ENCODE measurements around the gene RNF144B. TPM values are rescaled to one million over a fixed set of nuclear protein-coding genes. Genes with fewer than 3 reads are reported as not detected.

The RNF144B gene
- total and polyA plus RNA-seq, 10 of the 15 experiments (the other 5 are each of a cell fraction or from before 2014, with no cell fraction given) = 0.03 to 0.18 (median 0.14) TPM

GRCh38 chr6:18454446-18454845 is 67.3 kb downstream of the RNF144B start:
- no peak overlapping the region for H3K9ac ChIP-seq (ENCODE audit: control insufficient read depth, insufficient read depth, low read length)
- CTCF ChIA-PET = interaction anchor here (0.9 to 1.2 kb wide), 2 partner anchors 15 to 126 kb away, joined by 3 read pairs; no protein-coding TSS in a partner anchor
- in situ Hi-C loops (cut with MboI) (no loop called here), intact Hi-C loops (cut with micrococcal nuclease; ENCODE audit: unreplicated experiment) (no loop called here)
- H3K4me2 ChIP-seq (ENCODE audit: control insufficient read depth, insufficient read depth) = no peak overlapping the region
- no peaks in the 10 kb centered on the region for H3K4me1 ChIP-seq (ENCODE audit: control insufficient read depth, insufficient read depth, low read length)
- FAIRE-seq (no peak), DNase-seq (ENCODE audit: low read depth, low spot score) (no peak), ATAC-seq (no peak)
- no peaks in the 10 kb centered on the region for H3K9me3 ChIP-seq (replicated peaks; ENCODE audit: control insufficient read depth, insufficient read depth, low read length)
- TF ChIP-seq MTA3 (IDR thresholded peaks at IDR 0.05; ENCODE audit: borderline replicate concordance, low read length) (no peak), TCF7 (IDR thresholded peaks at IDR 0.05; ENCODE audit: borderline replicate concordance) (no peak), EGR1 (IDR thresholded peaks at IDR 0.05; ENCODE audit: borderline replicate concordance in 1 of 2, low read depth in 2 of 2, low read length in 2 of 2) (no peak), SKIL (IDR thresholded peaks at IDR 0.05; ENCODE audit: low read depth, poor library complexity, severe bottlenecking) (no peak), ZBTB40 (IDR thresholded peaks at IDR 0.05; ENCODE audit: borderline replicate concordance) (no peak), CTCF (IDR thresholded peaks at IDR 0.05 in 2 of 3, conservative IDR thresholded peaks at IDR 0.05 in 1 of 3; ENCODE audit: control insufficient read depth in 2 of 3, extremely low read depth in 1 of 3, insufficient read depth in 1 of 3, low read depth in 3 of 3, low read length in 3 of 3) (no peak), YBX1 (IDR thresholded peaks at IDR 0.05) (no peak), WRNIP1 (IDR thresholded peaks at IDR 0.05; ENCODE audit: borderline replicate concordance, low read depth, low read length) (no peak)
- no peak overlapping the region for H2AFZ ChIP-seq (ENCODE audit: control insufficient read depth, low read depth, low read length)
- no peaks in the 10 kb centered on the region for H3K36me3 ChIP-seq (ENCODE audit: control insufficient read depth in 2 of 2, insufficient read depth in 2 of 2, low read length in 1 of 2)
- WGBS (ENCODE audit: insufficient coverage, insufficient replicate concordance, low lambda C conversion rate, missing lambda C conversion rate) = 39% methylated on average over 4 of the region's 4 CpGs
- H4K20me1 ChIP-seq (ENCODE audit: control insufficient read depth, insufficient read depth) = no peaks in the 10 kb centered on the region
- no peaks in the 10 kb centered on the region; a peak in 2 of 4 replicates for H3K27me3 ChIP-seq (replicated peaks in 1 of 2; ENCODE audit: control insufficient read depth in 2 of 2, insufficient read depth in 2 of 2, low read length in 1 of 2)
- no peak overlapping the region for H3K27ac ChIP-seq (ENCODE audit: control insufficient read depth, insufficient read depth)
- no peaks in the 10 kb centered on the region for H3K79me2 ChIP-seq (ENCODE audit: control insufficient read depth, insufficient read depth, low read length)
- POLR2A ChIA-PET = no interaction called here
- SMC1A ChIA-PET (ENCODE audit: uncharacterized antibody, unreplicated experiment) = interaction anchor here (1.0 kb wide), 1 partner anchor 61 kb away, joined by 3 read pairs; no protein-coding TSS in a partner anchor
- H3K4me3 ChIP-seq = no peak overlapping the region
- RAD21 ChIA-PET (ENCODE audit: unreplicated experiment) = interaction anchor here (1.1 kb wide), 1 partner anchor 27 kb away, joined by 3 read pairs; no protein-coding TSS in a partner anchor
- no TSS peak for BruUV-seq (replicated peaks)
